ENCODE results near the gene AQP5. TPM values are rescaled to one million over a fixed set of nuclear protein-coding genes. Genes with fewer than 3 reads are reported as not detected.
"Not testable (repeated sequence)": the region's sequence is repeated elsewhere in the genome, so short reads cannot be mapped to it uniquely, and the experiment has no call there.

The AQP5 gene
- total RNA-seq, 4 donors from 2014 or later, result 2.3 TPM; not detected in 3

- intact Hi-C loops (cut with DNase I; ENCODE audit: low total_unique reads), result no loop called here
- no peak overlapping the region for H3K27ac ChIP-seq
- DNase-seq, result no peak
- no peaks in the 10 kb centered on the region for H3K9me3 ChIP-seq
- no peaks in the 10 kb centered on the region for H3K36me3 ChIP-seq
- no peaks in the 10 kb centered on the region for H3K4me1 ChIP-seq
- no peaks in the 10 kb centered on the region for H3K27me3 ChIP-seq
- H3K4me3 ChIP-seq, result no peak overlapping the region
- no peak for TF ChIP-seq POLR2A (IDR thresholded peaks at IDR 0.05)
- no peak for TF ChIP-seq CTCF (IDR thresholded peaks at IDR 0.05)
Observed at GRCh38 chr12:49987625-49988303, 26.1 kb downstream of the AQP5 start.

GRCh38 chr12:49989400-49989799, 27.7 kb downstream of the AQP5 start:
- H3K9me3 ChIP-seq; H3K4me1 ChIP-seq; H3K4me3 ChIP-seq; H3K27me3 ChIP-seq; intact Hi-C loops (cut with DNase I; ENCODE audit: low total_unique reads); H3K36me3 ChIP-seq; DNase-seq; H3K27ac ChIP-seq: not testable (repeated sequence)

- TF ChIP-seq POLR2A (IDR thresholded peaks at IDR 0.05) (no peak), CTCF (IDR thresholded peaks at IDR 0.05) (no peak)
- intact Hi-C loops (cut with DNase I; ENCODE audit: low total_unique reads), result no loop called here
- no peaks in the 10 kb centered on the region for H3K9me3 ChIP-seq
- H3K36me3 ChIP-seq, result no peaks in the 10 kb centered on the region
- H3K27me3 ChIP-seq, result no peaks in the 10 kb centered on the region
- no peaks in the 10 kb centered on the region for H3K4me1 ChIP-seq
- H3K27ac ChIP-seq, result no peak overlapping the region
- no peak for DNase-seq
- no peak overlapping the region for H3K4me3 ChIP-seq
Observed at GRCh38 chr12:49990273-49990672, 28.6 kb downstream of the AQP5 start.

GRCh38 chr12:49998453-49998852, 36.8 kb downstream of the AQP5 start:
- DNase-seq, result no peak
- TF ChIP-seq POLR2A (IDR thresholded peaks at IDR 0.05) (no peak), CTCF (IDR thresholded peaks at IDR 0.05) (no peak)
- no peaks in the 10 kb centered on the region for H3K4me1 ChIP-seq
- no peaks in the 10 kb centered on the region for H3K9me3 ChIP-seq
- H3K27ac ChIP-seq, result no peak overlapping the region
- no peak overlapping the region for H3K4me3 ChIP-seq
- no peaks in the 10 kb centered on the region for H3K27me3 ChIP-seq
- intact Hi-C loops (cut with DNase I; ENCODE audit: low total_unique reads), result no loop called here
- H3K36me3 ChIP-seq, result no peaks in the 10 kb centered on the region

- no peaks in the 10 kb centered on the region for H3K4me1 ChIP-seq
- no peaks in the 10 kb centered on the region for H3K9me3 ChIP-seq
- H3K27ac ChIP-seq, result no peak overlapping the region
- H3K27me3 ChIP-seq, result no peaks in the 10 kb centered on the region
- H3K36me3 ChIP-seq, result no peaks in the 10 kb centered on the region
- no peak for DNase-seq
- H3K4me3 ChIP-seq, result no peak overlapping the region
- TF ChIP-seq CTCF (IDR thresholded peaks at IDR 0.05) (no peak), POLR2A (IDR thresholded peaks at IDR 0.05) (no peak)
- intact Hi-C loops (cut with DNase I; ENCODE audit: low total_unique reads), result no loop called here
Observed at GRCh38 chr12:50003595-50003994, 41.9 kb downstream of the AQP5 start.

GRCh38 chr12:50004696-50005095, 43.0 kb downstream of the AQP5 start:
- H3K9me3 ChIP-seq, result no peaks in the 10 kb centered on the region
- H3K27ac ChIP-seq, result no peak overlapping the region
- H3K4me3 ChIP-seq, result no peak overlapping the region
- DNase-seq, result no peak
- H3K4me1 ChIP-seq, result no peaks in the 10 kb centered on the region
- intact Hi-C loops (cut with DNase I; ENCODE audit: low total_unique reads), result no loop called here
- H3K36me3 ChIP-seq, result no peaks in the 10 kb centered on the region
- no peaks in the 10 kb centered on the region for H3K27me3 ChIP-seq
- no peak for TF ChIP-seq POLR2A (IDR thresholded peaks at IDR 0.05)
- no peak for TF ChIP-seq CTCF (IDR thresholded peaks at IDR 0.05)
